ENCODE results near the gene GRID1.

Gene GRID1

DNA sequence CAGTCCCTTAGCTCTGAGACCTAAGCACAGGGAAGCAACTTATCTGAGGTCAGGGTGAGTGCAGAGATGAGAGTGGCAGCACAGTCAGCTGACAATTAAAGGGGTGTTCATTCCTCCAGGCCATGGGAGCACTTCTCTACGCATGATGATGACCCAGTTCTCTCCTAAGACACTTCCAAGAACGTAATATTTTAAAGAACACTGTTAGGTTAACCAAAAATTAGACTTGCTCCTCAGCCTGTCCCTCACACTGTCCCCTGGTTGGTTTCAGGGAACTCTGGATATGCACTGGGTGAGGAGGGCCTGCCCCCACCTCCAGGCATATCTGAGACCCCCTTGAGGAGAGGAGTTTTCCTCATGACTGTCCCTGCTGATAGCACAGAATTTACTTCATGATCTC lies 767.5 kb downstream of the GRID1 start:
- no peak for DNase-seq (ENCODE audit: low read depth)

- DNase-seq (ENCODE audit: low read depth), result no peak
Measured at GRCh38 chr10:85598646-85599045, 767.9 kb downstream of the GRID1 start.

GRCh38 chr10:85597006-85597405 lies 769.6 kb downstream of the GRID1 start:
- no peak for DNase-seq (ENCODE audit: low read depth)

GRCh38 chr10:85596389-85596788 lies 770.2 kb downstream of the GRID1 start:
- DNase-seq (ENCODE audit: low read depth), result no peak

DNA sequence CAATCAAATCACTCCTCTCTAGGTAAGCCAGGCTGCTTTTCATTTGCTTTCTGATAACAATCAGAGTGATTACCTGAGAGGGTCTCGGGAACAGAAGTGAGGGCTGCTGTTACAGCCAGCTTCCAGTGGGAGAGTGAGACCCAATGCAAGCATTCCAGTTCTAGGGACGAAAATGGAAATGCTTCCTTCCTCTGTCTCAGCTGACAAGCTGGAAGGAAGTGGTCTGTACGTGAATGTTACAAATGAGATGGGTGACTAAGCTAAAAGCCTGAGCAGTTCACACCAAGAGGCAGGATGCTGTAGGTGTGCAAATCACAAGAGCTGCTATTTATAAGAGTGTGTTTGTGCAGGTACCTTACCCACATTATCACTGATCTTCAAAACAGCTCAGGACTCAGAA lies 772.4 kb downstream of the GRID1 start:
- DNase-seq (ENCODE audit: low read depth), result no peak

GRCh38 chr10:85593226-85593772 lies 773.3 kb downstream of the GRID1 start:
- DNase-seq (ENCODE audit: low read depth), result no peak

DNA sequence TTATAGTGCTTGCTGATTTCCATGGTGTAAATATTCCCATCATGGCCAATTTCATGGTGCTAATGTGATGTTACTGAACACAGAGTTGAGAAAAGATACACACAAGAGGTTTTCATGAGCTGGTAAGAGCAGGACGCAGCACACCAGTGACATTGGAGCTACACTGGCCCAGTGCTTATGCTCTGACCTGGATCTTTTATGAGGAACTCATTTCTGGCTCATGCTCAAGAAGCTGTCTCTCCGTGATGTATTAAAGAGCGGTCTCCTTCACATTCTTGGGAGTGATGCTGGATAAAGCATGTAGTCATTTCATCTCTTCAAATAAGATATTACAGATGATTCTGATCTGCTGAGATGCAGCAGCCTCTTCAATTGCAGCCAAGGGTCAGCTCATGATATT lies 785.2 kb downstream of the GRID1 start:
- DNase-seq (ENCODE audit: low read depth), result no peak

- DNase-seq (ENCODE audit: low read depth), result no peak
Measured at GRCh38 chr10:85580585-85580984, 786.0 kb downstream of the GRID1 start.

DNA sequence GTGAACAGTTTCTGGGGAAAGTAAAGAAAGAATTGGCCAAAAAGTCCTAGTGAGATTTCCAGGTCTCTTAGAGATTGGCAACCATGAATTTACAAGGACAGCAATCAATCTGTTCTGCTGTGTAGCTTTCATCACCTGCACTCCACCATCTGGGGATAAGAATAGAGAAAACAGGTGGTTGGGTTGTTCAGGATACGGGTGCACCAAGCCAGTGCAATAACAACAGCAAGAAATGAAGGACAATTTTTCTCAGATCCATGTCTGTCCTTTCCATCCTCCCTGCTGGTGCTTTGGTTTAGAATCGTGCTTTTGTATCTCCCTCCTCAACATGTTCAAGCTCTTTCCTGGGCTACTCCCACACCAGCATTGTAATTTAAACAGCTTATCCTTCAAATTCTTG lies 787.7 kb downstream of the GRID1 start:
- no peak for DNase-seq (ENCODE audit: low read depth)

- DNase-seq (ENCODE audit: low read depth), result no peak
Measured at GRCh38 chr10:85575441-85575840, 791.2 kb downstream of the GRID1 start.

- no peak for DNase-seq (ENCODE audit: low read depth)
Measured at GRCh38 chr10:85570871-85571270, 795.7 kb downstream of the GRID1 start.

DNA sequence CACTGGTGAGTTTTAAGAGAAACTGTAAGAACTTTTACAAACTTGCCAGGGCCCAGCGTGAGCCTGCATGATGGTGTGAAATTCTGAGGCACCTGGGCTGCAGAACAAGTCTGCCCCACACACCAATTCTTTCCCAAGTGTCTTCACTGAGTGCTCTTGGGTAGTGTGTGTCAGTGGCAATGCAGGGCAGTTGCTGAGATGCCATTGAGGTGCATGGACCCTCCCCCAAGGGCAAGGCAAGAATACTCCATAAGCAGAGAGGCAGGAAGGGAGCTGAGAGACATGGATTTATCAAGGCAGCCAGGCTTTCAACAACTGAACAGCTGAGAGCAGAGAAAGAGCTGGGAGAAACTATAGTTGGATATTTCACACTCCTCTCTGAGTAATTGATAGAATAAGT lies 801.2 kb downstream of the GRID1 start:
- no peak for DNase-seq (ENCODE audit: low read depth)

DNA sequence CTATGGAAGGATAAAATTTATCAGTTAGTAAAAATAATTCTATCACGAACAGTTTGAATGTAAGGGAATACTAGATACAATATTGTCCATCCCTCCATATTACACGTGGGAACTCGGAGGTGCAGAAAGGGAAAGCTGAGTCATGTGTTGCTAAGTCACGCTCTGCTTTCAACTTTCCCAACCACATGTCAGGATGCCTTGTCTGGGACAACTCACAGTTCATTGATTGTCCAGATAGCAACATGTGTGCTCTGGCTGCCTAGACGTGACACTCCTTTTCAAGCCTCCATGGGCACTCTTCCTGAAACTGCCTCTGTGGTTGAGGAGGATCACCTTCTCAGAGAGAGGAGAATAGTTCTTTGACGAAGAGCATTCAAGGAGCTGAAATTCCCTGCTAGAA lies 808.1 kb downstream of the GRID1 start:
- DNase-seq (ENCODE audit: low read depth), result no peak

DNA sequence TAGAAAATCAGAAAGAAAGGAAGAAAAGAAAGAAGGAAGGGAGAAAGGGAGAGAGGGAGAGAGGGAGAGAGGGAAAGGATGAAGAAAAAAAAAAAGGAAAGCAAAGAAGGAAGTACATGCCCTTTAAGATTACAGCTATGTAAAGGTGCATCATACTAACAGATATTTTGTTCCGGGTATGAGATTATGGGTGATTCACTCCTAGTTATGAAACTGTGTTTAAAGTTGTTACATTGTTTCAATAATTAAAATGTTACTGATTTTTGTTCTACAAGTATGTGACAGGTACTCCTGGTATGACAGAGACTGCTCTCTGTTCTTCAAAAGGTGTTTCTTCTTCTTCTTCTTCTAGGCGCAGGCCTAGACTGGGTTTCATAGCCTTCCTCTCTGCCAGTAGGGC lies 808.9 kb downstream of the GRID1 start:
- DNase-seq (ENCODE audit: low read depth), result no peak

- no peak for DNase-seq (ENCODE audit: low read depth)
Measured at GRCh38 chr10:85557077-85557476, 809.5 kb downstream of the GRID1 start.

Data from stimulated activated CD8-positive, alpha-beta memory T cell treated with anti-CD3 and anti-CD28 coated beads, Interleukin-4, amount 100 ng/mL, for 24 hours (primary cell).